CD4-positive, alpha-beta T cell treated with Interleukin-6 for 4 hours (primary cell): ENCODE results near the gene NOS1.

Experiments
- DNase-seq: peaks from one replicate; pipeline ENCODE4 v3.0.0-alpha.2; 2020; ENCODE audit warnings: mixed read lengths

NOS1 gene

DNA sequence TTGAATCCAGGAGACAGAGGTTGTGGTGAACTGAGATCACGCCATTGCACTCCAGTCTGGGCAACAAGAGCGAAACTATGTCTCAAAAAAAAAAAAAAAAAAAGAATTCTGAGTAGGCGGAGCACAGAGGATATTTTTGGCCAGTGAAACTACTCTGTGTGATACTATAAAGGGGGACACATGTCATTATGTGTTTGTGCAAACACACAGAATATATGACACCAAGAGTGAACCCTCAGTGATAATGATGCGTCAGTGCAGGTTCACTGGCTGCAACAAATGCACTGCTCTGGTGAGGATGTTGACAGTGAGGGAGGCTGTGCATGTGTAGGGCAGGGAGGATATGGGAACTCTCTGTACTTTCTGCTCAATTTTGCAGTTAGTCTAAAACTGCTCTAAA lies 195.3 kb downstream of the NOS1 start:
- DNase-seq = no peak

DNA sequence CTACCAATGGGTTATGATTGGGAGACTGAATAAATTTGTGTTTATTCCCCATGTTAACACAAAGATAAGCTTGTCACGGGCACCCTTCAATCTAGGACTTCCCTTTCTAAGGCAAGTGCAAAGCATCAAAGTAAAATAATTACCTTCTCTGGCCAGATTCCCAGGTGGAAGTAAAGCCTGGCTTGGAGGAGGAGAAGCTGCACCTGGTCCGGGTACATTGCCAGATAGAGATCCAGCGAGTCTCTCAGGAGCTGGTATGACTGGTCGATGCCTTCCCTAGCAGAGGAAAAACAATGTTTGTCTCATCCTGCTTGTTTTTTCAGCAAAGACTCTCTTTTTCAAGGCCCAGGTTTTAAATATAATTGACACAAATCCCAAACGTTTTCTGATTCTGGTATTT lies 196.1 kb downstream of the NOS1 start:
- DNase-seq = no peak

DNA sequence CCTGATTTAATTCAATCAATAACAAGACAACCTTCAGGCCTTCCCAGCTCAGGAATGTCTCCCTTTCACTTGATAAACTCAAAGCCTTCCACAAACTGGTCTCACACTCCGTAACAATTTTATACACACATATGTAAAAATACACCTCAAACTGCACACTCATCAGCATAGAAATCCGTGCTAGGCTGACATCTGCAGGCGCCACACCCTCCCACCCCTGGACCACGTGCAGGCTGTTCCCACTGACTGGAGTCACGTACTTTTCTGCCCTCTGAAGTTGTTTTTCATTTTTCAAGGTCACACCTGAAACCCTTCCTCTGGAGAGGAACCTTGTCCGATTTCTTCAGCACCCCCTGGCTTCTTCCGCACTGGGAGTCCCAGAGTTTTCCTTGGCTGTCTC lies 198.8 kb downstream of the NOS1 start:
- no peak for DNase-seq

DNA sequence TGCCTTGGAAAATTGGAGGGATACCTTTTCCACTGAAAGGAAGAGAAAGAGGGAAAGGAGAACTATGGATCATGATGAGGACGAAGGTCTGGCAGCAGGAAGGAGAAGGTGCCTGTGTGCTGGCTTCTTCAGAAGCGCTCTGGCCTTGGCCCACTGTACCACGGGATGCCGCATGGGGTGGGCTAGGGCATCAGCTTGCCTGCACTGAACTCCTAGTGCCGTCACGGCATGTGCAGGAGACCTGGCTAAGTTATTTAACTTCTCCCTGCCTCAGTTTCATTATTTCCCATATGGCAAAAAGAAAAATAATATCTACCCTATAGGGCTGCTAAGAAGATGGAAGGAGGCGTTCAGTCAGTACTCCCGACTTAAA lies 199.3 kb downstream of the NOS1 start:
- DNase-seq = no peak

DNA sequence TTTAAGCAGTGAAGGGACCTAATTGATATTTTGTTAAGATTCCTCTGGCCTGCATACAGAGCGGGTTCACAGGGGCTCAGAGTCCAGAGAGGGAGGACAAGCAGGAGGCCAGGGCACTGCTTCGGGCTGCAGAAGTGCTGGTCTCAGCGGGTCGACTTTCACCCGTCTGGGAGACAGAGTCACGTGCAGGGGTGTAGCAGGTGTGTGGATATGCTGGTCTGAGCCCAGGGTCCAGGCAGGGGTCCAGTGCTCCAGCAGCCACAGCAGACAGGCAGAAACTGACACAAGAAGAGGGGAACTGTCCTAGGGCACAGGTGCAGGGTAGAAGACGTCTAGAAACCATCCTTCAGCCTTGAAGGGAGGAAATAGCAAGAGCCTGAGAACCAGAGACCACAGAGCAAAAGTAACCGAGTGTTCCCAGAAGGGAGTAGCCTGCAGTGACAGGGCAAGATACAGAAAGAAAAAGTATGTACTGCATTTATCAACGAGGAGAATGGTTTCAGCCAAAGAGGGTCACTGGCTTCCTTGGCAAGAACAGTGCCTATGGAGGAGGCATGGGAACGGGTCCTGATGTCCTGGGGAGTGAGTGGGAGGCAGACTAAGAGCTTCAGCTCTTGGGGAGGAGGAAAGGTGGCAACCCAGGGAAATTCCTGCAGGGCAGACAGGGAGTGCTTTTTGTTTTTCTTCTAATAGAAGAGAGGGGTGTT lies 199.8 kb downstream of the NOS1 start:
- DNase-seq = no peak

DNA sequence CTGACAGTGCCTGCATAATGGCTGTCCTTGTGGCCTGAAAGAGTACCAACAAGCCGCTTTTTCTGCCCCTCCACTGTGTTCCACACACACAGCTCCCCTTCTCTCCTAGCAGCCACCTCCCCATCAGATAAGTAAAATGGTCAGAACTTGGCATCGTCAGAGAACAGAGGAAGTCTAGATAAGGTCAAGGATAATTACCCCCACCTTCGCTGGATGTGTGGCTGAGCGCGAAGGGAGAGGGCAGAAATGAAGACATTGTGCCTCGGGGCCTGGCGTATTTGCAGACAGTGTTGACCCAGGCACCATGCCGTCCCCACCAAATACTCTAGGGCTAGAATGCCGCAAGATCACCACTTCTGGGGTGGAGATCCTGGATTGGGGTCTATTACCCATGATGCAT lies 201.8 kb downstream of the NOS1 start:
- no peak for DNase-seq

DNA sequence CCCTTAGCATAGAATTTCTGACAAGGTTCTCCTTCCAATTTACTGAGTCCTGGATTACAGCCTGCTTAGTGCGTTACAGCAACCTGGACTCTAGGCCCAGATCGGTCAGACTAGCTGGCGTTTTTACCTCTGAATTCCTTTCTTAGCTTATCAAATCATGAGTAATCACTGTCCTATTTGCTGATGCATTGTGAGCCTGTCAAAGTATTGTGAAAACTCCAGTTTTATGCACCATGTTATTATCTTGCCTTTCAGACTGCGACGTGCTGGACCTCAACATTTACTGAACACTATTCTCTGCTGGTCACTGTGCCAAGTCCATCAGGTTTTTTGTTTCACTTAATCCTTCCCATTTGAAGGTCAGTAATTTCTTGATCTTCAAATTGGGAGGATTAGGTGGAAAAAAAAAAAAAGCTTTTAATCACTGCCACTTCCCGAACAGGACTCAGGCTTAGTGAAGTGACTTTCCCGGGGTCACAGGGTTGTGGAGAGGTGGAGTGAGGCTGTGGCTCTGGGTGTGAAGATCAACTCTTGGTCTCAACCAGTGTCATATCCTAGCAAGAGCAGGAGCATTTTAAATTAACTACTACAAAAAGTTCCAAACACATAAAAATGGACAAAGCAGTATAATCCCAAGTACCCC lies 202.4 kb downstream of the NOS1 start:
- no peak for DNase-seq
